Vagina (tissue), 2 donors: Measurements from ENCODE around the gene TMEM17. TPM values are rescaled to one million over a fixed set of nuclear protein-coding genes. Genes with fewer than 3 reads are reported as not detected.

Experiments used
- DNase-seq, 2 donors: peaks; one replicate each; pipeline ENCODE4 v3.0.0-alpha.2; 2017; ENCODE audit errors: extremely low spot score in 2 of 2
- H3K27ac ChIP-seq: fragments of 200-600 bp; sonication (generic); one replicate; pipeline ENCODE4 v1.5.1; 2019
- H3K27me3 ChIP-seq: fragments of 200-600 bp; sonication (generic); one replicate; pipeline ENCODE4 v1.5.1; 2019
- H3K36me3 ChIP-seq, 2 donors: fragments of 200-600 bp; sonication (generic); one replicate each; pipeline ENCODE4 v1.5.1; 2017 to 2019
- H3K4me1 ChIP-seq: fragments of 200-600 bp; sonication (generic); one replicate; pipeline ENCODE4 v1.5.1; 2019
- H3K4me3 ChIP-seq, 2 donors: fragments of 200-600 bp; sonication (generic); 1 replicate in 1 of 2; 2 replicates in 1 of 2; pipeline ENCODE4 v1.5.1; 2016 to 2019
- H3K9me3 ChIP-seq: fragments of 200-600 bp; sonication (generic); one replicate; pipeline ENCODE4 v1.5.1; 2019
- CTCF ChIP-seq, 3 experiments: fragments of 450-650 bp in 2 of 3; fragments of 200-600 bp in 1 of 3; sonication (generic) in 1 of 3; IDR thresholded peaks; one replicate each; pipeline ENCODE4 v1.5.1; 2017 to 2019; ENCODE audit warnings: antibody characterized with exemption in 3 of 3, mild to moderate bottlenecking in 2 of 3, moderate library complexity in 2 of 3
- POLR2A ChIP-seq, 2 donors: fragments of 450-650 bp; IDR thresholded peaks; one replicate each; pipeline ENCODE4 v1.6.1; 2017; ENCODE audit warnings: antibody characterized with exemption in 2 of 2, mild to moderate bottlenecking in 2 of 2, moderate library complexity in 2 of 2
- POLR2AphosphoS5 ChIP-seq, 2 donors: sonication (generic); formaldehyde crosslinking; IDR thresholded peaks; one replicate each; pipeline ENCODE4 v1.9.0; 2017; ENCODE audit warnings: antibody characterized with exemption in 2 of 2, mild to moderate bottlenecking in 2 of 2, low read depth in 1 of 2; ENCODE audit not compliant: insufficient read depth in 1 of 2
- intact Hi-C: fragments of 100-400 bp; cut with DNase I; formaldehyde crosslinking; loops from one replicate; pipeline ENCODE4 v1.15.1; 2023
- total RNA-seq: library from RNA; depleted of rRNA; stranded (reverse); fragments of >200 nt; gene quantifications from one replicate; pipeline ENCODE4 v1.2.3, GENCODE V29; 2016

Gene TMEM17
- total RNA-seq, 1 donor from 2014 or later = 0.98 TPM

GRCh38 chr2:62469114-62469513 is 36.9 kb downstream of the TMEM17 start:
- Histone ChIP-seq H3K4me3 (no peak overlapping the region), H3K27me3 (no peaks in the 10 kb centered on the region), H3K4me1 (peaks cover 78% of the 10 kb centered on the region), H3K36me3 (no peaks in the 10 kb centered on the region), H3K9me3 (no peaks in the 10 kb centered on the region), H3K27ac (no peak overlapping the region)
- TF ChIP-seq POLR2A (IDR thresholded peaks at IDR 0.05) (no peak), CTCF (IDR thresholded peaks at IDR 0.05) (no peak), POLR2AphosphoS5 (IDR thresholded peaks at IDR 0.05; ENCODE audit: insufficient read depth in 1 of 2, low read depth in 1 of 2) (no peak)
- no peak for DNase-seq
- intact Hi-C loops = no loop called here

- TF ChIP-seq POLR2A (IDR thresholded peaks at IDR 0.05) (no peak), CTCF (IDR thresholded peaks at IDR 0.05) (no peak), POLR2AphosphoS5 (IDR thresholded peaks at IDR 0.05; ENCODE audit: insufficient read depth in 1 of 2, low read depth in 1 of 2) (no peak)
- no peak overlapping the region for H3K4me3 ChIP-seq
- no peaks in the 10 kb centered on the region for H3K9me3 ChIP-seq
- intact Hi-C loops = no loop called here
- H3K27me3 ChIP-seq = no peaks in the 10 kb centered on the region
- H3K4me1 ChIP-seq = peaks cover 65% of the 10 kb centered on the region
- no peaks in the 10 kb centered on the region for H3K36me3 ChIP-seq
- H3K27ac ChIP-seq = no peak overlapping the region
- DNase-seq = no peak
Observed at GRCh38 chr2:62467475-62468321, 38.3 kb downstream of the TMEM17 start.

GRCh38 chr2:62467100-62467474 is 38.9 kb downstream of the TMEM17 start:
- intact Hi-C loops = no loop called here
- Histone ChIP-seq H3K4me1 (peaks cover 59% of the 10 kb centered on the region), H3K27ac (no peak overlapping the region), H3K4me3 (no peak overlapping the region), H3K36me3 (no peaks in the 10 kb centered on the region), H3K27me3 (no peaks in the 10 kb centered on the region), H3K9me3 (no peaks in the 10 kb centered on the region)
- TF ChIP-seq CTCF (IDR thresholded peaks at IDR 0.05) (no peak), POLR2AphosphoS5 (IDR thresholded peaks at IDR 0.05; ENCODE audit: insufficient read depth in 1 of 2, low read depth in 1 of 2) (no peak), POLR2A (IDR thresholded peaks at IDR 0.05) (no peak)
- DNase-seq = no peak

GRCh38 chr2:62466503-62466854 is 39.5 kb downstream of the TMEM17 start:
- Histone ChIP-seq H3K9me3 (no peaks in the 10 kb centered on the region), H3K27me3 (no peaks in the 10 kb centered on the region), H3K4me1 (peaks cover 53% of the 10 kb centered on the region), H3K27ac (peak overlapping the region; percentile 31), H3K4me3 (no peak overlapping the region), H3K36me3 (no peaks in the 10 kb centered on the region)
- DNase-seq = no peak
- no peak for TF ChIP-seq POLR2A (IDR thresholded peaks at IDR 0.05)
- no peak for TF ChIP-seq CTCF (IDR thresholded peaks at IDR 0.05)
- no peak for TF ChIP-seq POLR2AphosphoS5 (IDR thresholded peaks at IDR 0.05; ENCODE audit: insufficient read depth in 1 of 2, low read depth in 1 of 2)
- intact Hi-C loops = no loop called here

- Histone ChIP-seq H3K27me3 (no peaks in the 10 kb centered on the region), H3K27ac (peak overlapping the region; percentile 31), H3K36me3 (no peaks in the 10 kb centered on the region), H3K4me3 (no peak overlapping the region), H3K9me3 (no peaks in the 10 kb centered on the region), H3K4me1 (peaks cover 48% of the 10 kb centered on the region)
- TF ChIP-seq CTCF (IDR thresholded peaks at IDR 0.05) = no peak
- intact Hi-C loops = no loop called here
- no peak for DNase-seq
Observed at GRCh38 chr2:62465741-62466502, 40.1 kb downstream of the TMEM17 start.
